ENCODE results near the gene CPEB1. TPM values are rescaled to one million over a fixed set of nuclear protein-coding genes. Genes with fewer than 3 reads are reported as not detected.

CPEB1 gene
- total and polyA plus RNA-seq, 2 donors (not counting 1 experiment from before 2014, with no cell fraction given), result 0.19 to 0.62 TPM

DNA sequence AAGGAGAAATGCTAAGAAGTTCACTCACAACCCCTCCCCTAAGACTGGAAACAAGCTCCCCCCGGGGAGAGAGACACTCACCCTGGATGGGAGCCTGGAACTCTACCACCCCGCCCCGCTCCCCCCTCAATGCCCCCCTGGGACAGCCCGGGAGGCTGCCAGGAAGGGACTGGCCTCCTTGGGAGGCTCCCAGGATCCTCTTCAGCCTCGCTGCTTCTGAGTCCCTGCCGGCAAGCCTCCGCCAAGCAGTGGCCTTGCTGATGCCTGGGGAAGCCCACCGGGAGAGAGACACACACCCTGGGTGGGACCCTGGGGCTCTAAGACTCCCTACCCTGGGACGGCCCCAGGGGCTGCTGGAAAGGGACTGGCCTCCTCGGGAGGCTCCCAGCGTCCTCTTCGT, 33.4 kb downstream of the CPEB1 start:
- Histone ChIP-seq H2AFZ (ENCODE audit: insufficient read depth, low read depth, low read length, poor library complexity, severe bottlenecking) (no peak overlapping the region), H3K27ac (ENCODE audit: low read length in 2 of 2) (no peak overlapping the region), H3K9ac (ENCODE audit: low read length) (no peak overlapping the region), H4K20me1 (ENCODE audit: control insufficient read depth, insufficient read depth, low read length, poor library complexity, severe bottlenecking) (no peaks in the 10 kb centered on the region), H3K4me3 (ENCODE audit: control extremely low read depth in 1 of 5, extremely low read depth in 1 of 5, insufficient read depth in 1 of 5, low read depth in 2 of 5, low read length in 4 of 5) (no peak overlapping the region), H3K36me3 (replicated peaks in 1 of 2; ENCODE audit: control extremely low read depth in 1 of 2, control insufficient read depth in 1 of 2, extremely low read depth in 1 of 2, insufficient read depth in 2 of 2, low read length in 1 of 2) (no peaks in the 10 kb centered on the region), H3K79me2 (ENCODE audit: control insufficient read depth, insufficient read depth, low read length) (no peaks in the 10 kb centered on the region), H3K9me3 (ENCODE audit: control extremely low read depth in 1 of 3, control insufficient read depth in 2 of 3, insufficient read depth in 1 of 3, low read length in 2 of 3) (no peaks in the 10 kb centered on the region), H3K27me3 (replicated peaks in 1 of 4; ENCODE audit: control extremely low read depth in 1 of 4, control insufficient read depth in 3 of 4, insufficient read depth in 4 of 4, low read length in 3 of 4) (no peaks in the 10 kb centered on the region), H3K4me2 (replicated peaks; ENCODE audit: low read depth, low read length, poor library complexity, severe bottlenecking) (no peak overlapping the region), H3K4me1 (ENCODE audit: control insufficient read depth in 2 of 2, insufficient read depth in 2 of 2, low read length in 2 of 2) (no peaks in the 10 kb centered on the region)
- DNase-seq, result no peak
- no peaks in the 10 kb centered on the region for H3K4me1 Mint-ChIP-seq
- no peaks in the 10 kb centered on the region for H3K9me3 Mint-ChIP-seq (ENCODE audit: insufficient read depth)
- POLR2A ChIA-PET, result no interaction called here
- CTCF ChIA-PET, result no interaction called here
- no peak for ATAC-seq (ENCODE audit: low read depth)
- WGBS (ENCODE audit: insufficient coverage), result 70% methylated on average over 11 of the region's 12 CpGs
- TF ChIP-seq, protein P1, sequence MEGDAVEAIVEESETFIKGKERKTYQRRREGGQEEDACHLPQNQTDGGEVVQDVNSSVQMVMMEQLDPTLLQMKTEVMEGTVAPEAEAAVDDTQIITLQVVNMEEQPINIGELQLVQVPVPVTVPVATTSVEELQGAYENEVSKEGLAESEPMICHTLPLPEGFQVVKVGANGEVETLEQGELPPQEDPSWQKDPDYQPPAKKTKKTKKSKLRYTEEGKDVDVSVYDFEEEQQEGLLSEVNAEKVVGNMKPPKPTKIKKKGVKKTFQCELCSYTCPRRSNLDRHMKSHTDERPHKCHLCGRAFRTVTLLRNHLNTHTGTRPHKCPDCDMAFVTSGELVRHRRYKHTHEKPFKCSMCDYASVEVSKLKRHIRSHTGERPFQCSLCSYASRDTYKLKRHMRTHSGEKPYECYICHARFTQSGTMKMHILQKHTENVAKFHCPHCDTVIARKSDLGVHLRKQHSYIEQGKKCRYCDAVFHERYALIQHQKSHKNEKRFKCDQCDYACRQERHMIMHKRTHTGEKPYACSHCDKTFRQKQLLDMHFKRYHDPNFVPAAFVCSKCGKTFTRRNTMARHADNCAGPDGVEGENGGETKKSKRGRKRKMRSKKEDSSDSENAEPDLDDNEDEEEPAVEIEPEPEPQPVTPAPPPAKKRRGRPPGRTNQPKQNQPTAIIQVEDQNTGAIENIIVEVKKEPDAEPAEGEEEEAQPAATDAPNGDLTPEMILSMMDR (IDR thresholded peaks at IDR 0.05), result no peak
- TF ChIP-seq EZH2 (IDR thresholded peaks at IDR 0.05; ENCODE audit: borderline replicate concordance, insufficient read depth, low read depth, low read length, poor library complexity, severe bottlenecking), result no peak
- peaks cover 15% of the 10 kb centered on the region for H3K27me3 Mint-ChIP-seq
- intact Hi-C loops (cut with micrococcal nuclease), result no loop called here
- no peak overlapping the region for H3K4me3 Mint-ChIP-seq
- no peak overlapping the region for H3K27ac Mint-ChIP-seq

- Histone ChIP-seq H3K4me3 (ENCODE audit: control extremely low read depth in 1 of 5, extremely low read depth in 1 of 5, insufficient read depth in 1 of 5, low read depth in 2 of 5, low read length in 4 of 5) (no peak overlapping the region), H3K4me1 (ENCODE audit: control insufficient read depth in 2 of 2, insufficient read depth in 2 of 2, low read length in 2 of 2) (no peaks in the 10 kb centered on the region), H3K27me3 (replicated peaks in 1 of 4; ENCODE audit: control extremely low read depth in 1 of 4, control insufficient read depth in 3 of 4, insufficient read depth in 4 of 4, low read length in 3 of 4) (no peaks in the 10 kb centered on the region), H3K4me2 (replicated peaks; ENCODE audit: low read depth, low read length, poor library complexity, severe bottlenecking) (no peak overlapping the region), H3K36me3 (replicated peaks in 1 of 2; ENCODE audit: control extremely low read depth in 1 of 2, control insufficient read depth in 1 of 2, extremely low read depth in 1 of 2, insufficient read depth in 2 of 2, low read length in 1 of 2) (no peaks in the 10 kb centered on the region), H3K79me2 (ENCODE audit: control insufficient read depth, insufficient read depth, low read length) (no peaks in the 10 kb centered on the region), H3K9me3 (ENCODE audit: control extremely low read depth in 1 of 3, control insufficient read depth in 2 of 3, insufficient read depth in 1 of 3, low read length in 2 of 3) (no peaks in the 10 kb centered on the region), H3K27ac (ENCODE audit: low read length in 2 of 2) (no peak overlapping the region), H4K20me1 (ENCODE audit: control insufficient read depth, insufficient read depth, low read length, poor library complexity, severe bottlenecking) (no peaks in the 10 kb centered on the region), H3K9ac (ENCODE audit: low read length) (no peak overlapping the region), H2AFZ (ENCODE audit: insufficient read depth, low read depth, low read length, poor library complexity, severe bottlenecking) (no peak overlapping the region)
- 80% methylated on average over 1 of the region's 4 CpGs for WGBS (ENCODE audit: insufficient coverage)
- H3K4me3 Mint-ChIP-seq, result no peak overlapping the region
- TF ChIP-seq, protein P1 (IDR thresholded peaks at IDR 0.05), result no peak
- TF ChIP-seq EZH2 (IDR thresholded peaks at IDR 0.05; ENCODE audit: borderline replicate concordance, insufficient read depth, low read depth, low read length, poor library complexity, severe bottlenecking), result no peak
- ATAC-seq (ENCODE audit: low read depth) (no peak), DNase-seq (no peak)
- no peaks in the 10 kb centered on the region for H3K9me3 Mint-ChIP-seq (ENCODE audit: insufficient read depth)
- no peak overlapping the region for H3K27ac Mint-ChIP-seq
- H3K4me1 Mint-ChIP-seq, result no peaks in the 10 kb centered on the region
- intact Hi-C loops (cut with micrococcal nuclease), result no loop called here
- H3K27me3 Mint-ChIP-seq, result peaks cover 12% of the 10 kb centered on the region
- ChIA-PET CTCF (no interaction called here), POLR2A (no interaction called here)
These were observed 35.8 kb downstream of the CPEB1 start for GRCh38 chr15:82611348-82611747.

Measured in B cell (primary cell).